ENCODE measurements around the gene ASXL1.

- peak; percentile 93 for TF ChIP-seq SIX5 (IDR thresholded peaks at IDR 0.05; ENCODE audit: low read depth, low read length, severe bottlenecking)
- TF ChIP-seq ZNF24 (IDR thresholded peaks at IDR 0.05) = no peak
- peak; percentile 79 for TF ChIP-seq POLR2A (IDR thresholded peaks at IDR 0.05; ENCODE audit: low read depth, low read length)
Measured at GRCh38 chr20:32357869-32358631, at the start of gene ASXL1.
